Measurements from ENCODE around the gene BTBD8.
A peak's percentile ranks its signal among the peaks of the same experiment; 100 is the strongest.

BTBD8 gene

GRCh38 chr1:92201973-92202372 lies 121.8 kb downstream of the BTBD8 start:
- H2AFZ ChIP-seq (ENCODE audit: low read length), result peak overlapping the region; percentile 94
- no peaks in the 10 kb centered on the region for H4K20me1 ChIP-seq (ENCODE audit: insufficient read depth, low read length, poor library complexity, severe bottlenecking)
- no peak overlapping the region for H3K4me3 ChIP-seq (ENCODE audit: low read length, poor library complexity, severe bottlenecking)
- H3K9me2 ChIP-seq (replicated peaks; ENCODE audit: low read depth, low read length), result no peaks in the 10 kb centered on the region
- no peaks in the 10 kb centered on the region for H3K9me3 ChIP-seq (ENCODE audit: insufficient read depth, low read depth, low read length)
- no peaks in the 10 kb centered on the region for H3K79me2 ChIP-seq (ENCODE audit: insufficient read depth, low read length)
- H3F3A ChIP-seq (ENCODE audit: low read depth), result no peaks in the 10 kb centered on the region
- H3K4me2 ChIP-seq (ENCODE audit: low read depth, low read length, poor library complexity, severe bottlenecking), result peak overlapping the region; percentile 25
- no peaks in the 10 kb centered on the region for H3K27me3 ChIP-seq (ENCODE audit: insufficient read depth, low read length, poor library complexity, severe bottlenecking)
- H3K4me1 ChIP-seq (ENCODE audit: insufficient read depth, low read length, poor library complexity, severe bottlenecking), result peaks cover 11% of the 10 kb centered on the region
- H3K9ac ChIP-seq (ENCODE audit: low read depth, low read length, poor library complexity, severe bottlenecking), result no peak overlapping the region
- TF ChIP-seq EZH2phosphoT487 (IDR thresholded peaks at IDR 0.05; ENCODE audit: borderline replicate concordance) (no peak), CTCF (conservative IDR thresholded peaks at IDR 0.05; ENCODE audit: low read length) (no peak)
- no peaks in the 10 kb centered on the region for H3K36me3 ChIP-seq (ENCODE audit: insufficient read depth, low read length)

- H3F3A ChIP-seq (ENCODE audit: low read depth), result no peaks in the 10 kb centered on the region
- no peaks in the 10 kb centered on the region for H3K79me2 ChIP-seq (ENCODE audit: insufficient read depth, low read length)
- H4K20me1 ChIP-seq (ENCODE audit: insufficient read depth, low read length, poor library complexity, severe bottlenecking), result no peaks in the 10 kb centered on the region
- no peaks in the 10 kb centered on the region for H3K9me3 ChIP-seq (ENCODE audit: insufficient read depth, low read depth, low read length)
- H3K27me3 ChIP-seq (ENCODE audit: insufficient read depth, low read length, poor library complexity, severe bottlenecking), result no peaks in the 10 kb centered on the region
- TF ChIP-seq CTCF (conservative IDR thresholded peaks at IDR 0.05; ENCODE audit: low read length), result no peak
- TF ChIP-seq EZH2phosphoT487 (IDR thresholded peaks at IDR 0.05; ENCODE audit: borderline replicate concordance), result no peak
- peaks cover 6% of the 10 kb centered on the region for H3K4me1 ChIP-seq (ENCODE audit: insufficient read depth, low read length, poor library complexity, severe bottlenecking)
- H3K9ac ChIP-seq (ENCODE audit: low read depth, low read length, poor library complexity, severe bottlenecking), result no peak overlapping the region
- no peak overlapping the region for H3K4me3 ChIP-seq (ENCODE audit: low read length, poor library complexity, severe bottlenecking)
- peak overlapping the region; percentile 35; the same call in 1 of the 2 replicates for H2AFZ ChIP-seq (ENCODE audit: low read length)
- H3K4me2 ChIP-seq (ENCODE audit: low read depth, low read length, poor library complexity, severe bottlenecking), result no peak overlapping the region
- no peaks in the 10 kb centered on the region for H3K9me2 ChIP-seq (replicated peaks; ENCODE audit: low read depth, low read length)
- H3K36me3 ChIP-seq (ENCODE audit: insufficient read depth, low read length), result no peaks in the 10 kb centered on the region
These were observed 123.0 kb downstream of the BTBD8 start for GRCh38 chr1:92203105-92203504.

GRCh38 chr1:92210701-92211100 lies 130.6 kb downstream of the BTBD8 start:
- H3F3A ChIP-seq (ENCODE audit: low read depth), result no peaks in the 10 kb centered on the region
- peaks cover 24% of the 10 kb centered on the region for H3K4me1 ChIP-seq (ENCODE audit: insufficient read depth, low read length, poor library complexity, severe bottlenecking)
- H3K4me2 ChIP-seq (ENCODE audit: low read depth, low read length, poor library complexity, severe bottlenecking), result peak overlapping the region; percentile 56
- no peaks in the 10 kb centered on the region for H3K9me3 ChIP-seq (ENCODE audit: insufficient read depth, low read depth, low read length)
- H3K27me3 ChIP-seq (ENCODE audit: insufficient read depth, low read length, poor library complexity, severe bottlenecking), result no peaks in the 10 kb centered on the region
- H4K20me1 ChIP-seq (ENCODE audit: insufficient read depth, low read length, poor library complexity, severe bottlenecking), result no peaks in the 10 kb centered on the region
- H3K79me2 ChIP-seq (ENCODE audit: insufficient read depth, low read length), result no peaks in the 10 kb centered on the region
- no peaks in the 10 kb centered on the region for H3K9me2 ChIP-seq (replicated peaks; ENCODE audit: low read depth, low read length)
- H3K9ac ChIP-seq (ENCODE audit: low read depth, low read length, poor library complexity, severe bottlenecking), result no peak overlapping the region
- H3K36me3 ChIP-seq (ENCODE audit: insufficient read depth, low read length), result no peaks in the 10 kb centered on the region
- H2AFZ ChIP-seq (ENCODE audit: low read length), result no peak overlapping the region
- H3K4me3 ChIP-seq (ENCODE audit: low read length, poor library complexity, severe bottlenecking), result peak overlapping the region; percentile 36
- no peak for TF ChIP-seq EZH2phosphoT487 (IDR thresholded peaks at IDR 0.05; ENCODE audit: borderline replicate concordance)
- TF ChIP-seq CTCF (conservative IDR thresholded peaks at IDR 0.05; ENCODE audit: low read length), result no peak

All from Loucy (cell line).